GM18511 (cell line): ENCODE measurements around the gene NTSR2.

Experiments
- ATAC-seq: cut with Tn5 transposase; IDR thresholded peaks from one replicate; pipeline ENCODE4 v1.9.1; 2021; ENCODE audit warnings: mild to moderate bottlenecking, moderate library complexity; ENCODE audit not compliant: unreplicated experiment

The NTSR2 gene

DNA sequence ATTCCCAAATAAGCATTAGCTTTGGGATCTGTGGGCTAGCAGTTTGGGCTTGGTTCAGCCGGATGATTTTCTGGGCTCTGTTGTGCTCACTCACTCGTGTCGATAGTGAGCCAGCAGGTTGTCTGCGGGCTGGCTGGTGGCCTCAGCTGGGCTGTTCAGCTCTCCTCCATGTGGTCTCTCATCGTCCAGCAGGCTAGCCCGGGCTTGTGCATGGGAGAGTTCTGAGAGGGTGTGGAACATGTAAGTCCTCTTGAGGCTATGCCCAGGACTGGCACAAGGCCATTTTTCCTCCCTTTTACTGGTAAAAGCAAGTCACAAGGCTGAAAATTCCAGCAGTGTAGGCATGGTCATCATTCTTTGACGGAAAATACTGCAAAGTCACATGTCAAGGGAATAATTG lies 38.5 kb downstream of the NTSR2 start:
- ATAC-seq, result no peak

DNA sequence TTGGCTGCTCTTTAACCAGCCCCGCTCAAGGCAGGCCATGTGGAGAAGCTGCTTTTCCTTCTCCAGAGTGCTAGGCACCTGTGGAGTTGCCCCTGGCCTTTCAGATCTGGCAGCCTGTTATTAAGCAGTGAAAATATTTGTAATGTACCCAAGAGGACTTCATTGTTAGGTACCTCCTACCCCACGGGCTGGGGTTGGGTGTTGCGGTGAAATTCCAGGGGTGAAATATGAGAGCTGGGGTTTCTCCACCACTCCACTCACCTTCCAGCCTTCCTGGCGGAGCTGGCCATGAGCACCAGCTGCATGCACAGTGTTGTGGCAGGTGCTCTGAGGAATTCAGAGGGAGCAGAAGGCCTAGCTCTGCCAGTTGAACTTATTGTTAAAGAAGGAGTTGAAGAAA lies 39.1 kb downstream of the NTSR2 start:
- ATAC-seq, result no peak

DNA sequence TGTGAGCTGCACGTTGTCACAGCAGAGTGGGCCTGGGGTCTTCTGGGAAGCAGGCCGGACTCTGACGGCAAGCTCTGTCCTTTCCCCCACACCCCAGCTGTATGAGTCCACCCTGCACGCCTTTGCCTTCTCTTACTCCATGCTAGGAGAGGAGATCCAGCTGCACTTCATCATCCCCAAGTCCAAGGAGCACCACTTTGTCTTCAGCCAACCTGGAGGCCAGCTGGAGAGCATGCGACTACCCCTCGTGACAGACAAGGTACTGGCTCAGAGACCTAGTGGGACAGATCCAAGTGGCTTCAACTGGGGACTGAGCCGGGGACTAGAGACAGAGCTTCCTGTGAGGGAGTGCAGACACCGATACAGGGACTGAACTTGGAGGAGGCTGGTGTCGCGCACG lies 40.1 kb downstream of the NTSR2 start:
- no peak for ATAC-seq

- ATAC-seq, result no peak
Observed at GRCh38 chr2:11629215-11629614, 40.8 kb downstream of the NTSR2 start.

DNA sequence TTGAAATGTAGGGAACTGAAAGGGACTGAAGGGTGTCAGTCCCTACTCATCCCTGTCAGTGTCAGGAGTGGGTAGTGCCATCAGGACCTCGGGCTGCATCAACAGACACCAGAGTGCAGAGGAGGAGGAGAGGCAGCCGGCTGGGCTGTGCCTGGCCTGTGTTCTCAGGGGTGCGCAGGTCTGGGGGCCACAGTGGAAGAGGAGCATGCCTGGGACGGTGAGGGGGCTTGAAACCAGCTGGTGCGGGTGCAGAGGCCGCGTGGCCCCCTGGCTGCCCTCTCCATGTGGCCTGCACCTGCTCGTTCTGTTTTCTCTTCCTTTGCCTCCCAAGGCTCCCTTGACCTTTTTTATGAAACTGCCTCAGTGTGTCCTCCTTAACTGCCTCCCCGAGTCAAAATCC lies 41.3 kb downstream of the NTSR2 start:
- no peak for ATAC-seq

DNA sequence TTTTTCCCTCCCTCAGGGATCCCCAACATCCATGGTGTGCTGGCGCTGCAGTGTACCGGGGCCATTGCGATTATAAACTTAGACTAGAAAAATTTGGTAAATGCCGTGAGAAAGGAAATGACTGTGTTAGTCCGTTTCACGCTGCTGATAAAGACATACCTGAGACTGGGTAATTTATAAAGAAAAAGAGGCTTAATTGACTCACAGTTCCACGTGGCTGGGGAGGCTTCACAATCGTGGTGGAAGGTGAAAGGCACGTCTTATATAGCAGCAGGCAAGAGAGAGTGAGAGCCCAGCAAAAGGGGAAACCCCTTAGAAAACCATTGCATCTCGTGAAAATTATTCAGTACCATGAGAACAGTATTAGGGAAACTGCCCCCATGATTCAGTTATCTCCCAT lies 44.3 kb downstream of the NTSR2 start:
- ATAC-seq, result no peak

- no peak for ATAC-seq
Observed at GRCh38 chr2:11624893-11625292, 45.1 kb downstream of the NTSR2 start.

DNA sequence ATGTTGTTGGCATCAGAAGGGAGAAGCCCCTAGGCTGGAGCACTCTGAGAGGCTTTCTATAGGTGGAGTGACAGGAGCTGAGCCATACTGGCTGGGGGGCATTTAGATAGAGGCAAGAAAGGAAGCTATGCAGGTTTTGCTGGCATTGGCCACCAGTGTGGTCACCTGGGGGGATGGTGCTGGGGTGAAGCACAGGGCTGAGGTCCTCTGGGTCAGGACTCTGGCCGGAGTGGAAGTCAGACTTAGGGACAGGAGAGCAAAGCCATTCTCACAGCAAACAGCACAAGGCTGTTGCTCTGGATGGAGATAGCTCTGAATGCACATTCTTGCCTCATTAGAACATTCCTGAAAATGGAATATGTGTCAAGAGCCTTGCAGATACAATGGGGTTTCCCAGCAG lies 47.4 kb downstream of the NTSR2 start:
- ATAC-seq, result no peak

- ATAC-seq, result no peak
Observed at GRCh38 chr2:11621410-11621809, 48.6 kb downstream of the NTSR2 start.

- no peak for ATAC-seq
Observed at GRCh38 chr2:11618708-11619062, 51.3 kb downstream of the NTSR2 start.

GRCh38 chr2:11617984-11618707 lies 51.8 kb downstream of the NTSR2 start:
- no peak for ATAC-seq

DNA sequence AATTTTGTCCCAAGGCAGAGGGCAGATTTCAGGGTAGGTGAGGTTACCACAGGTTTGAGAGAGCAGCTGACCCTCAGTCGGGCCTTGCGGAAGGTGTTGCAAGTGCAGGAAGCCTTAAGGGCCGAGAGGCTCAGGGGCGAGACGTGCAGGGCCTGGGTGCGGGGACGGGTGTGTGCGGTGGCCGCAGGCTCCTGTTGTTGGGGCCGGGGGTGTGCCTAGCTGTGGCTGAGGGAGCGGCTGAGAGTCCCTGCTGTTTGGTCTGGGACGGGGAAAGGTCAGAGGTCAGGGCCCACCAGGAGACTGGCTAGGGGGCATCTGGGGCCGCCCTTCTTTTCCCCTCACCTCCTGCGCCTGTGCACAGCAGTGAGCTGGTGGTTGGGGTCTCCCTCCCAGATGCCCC lies 52.5 kb downstream of the NTSR2 start:
- ATAC-seq, result no peak

DNA sequence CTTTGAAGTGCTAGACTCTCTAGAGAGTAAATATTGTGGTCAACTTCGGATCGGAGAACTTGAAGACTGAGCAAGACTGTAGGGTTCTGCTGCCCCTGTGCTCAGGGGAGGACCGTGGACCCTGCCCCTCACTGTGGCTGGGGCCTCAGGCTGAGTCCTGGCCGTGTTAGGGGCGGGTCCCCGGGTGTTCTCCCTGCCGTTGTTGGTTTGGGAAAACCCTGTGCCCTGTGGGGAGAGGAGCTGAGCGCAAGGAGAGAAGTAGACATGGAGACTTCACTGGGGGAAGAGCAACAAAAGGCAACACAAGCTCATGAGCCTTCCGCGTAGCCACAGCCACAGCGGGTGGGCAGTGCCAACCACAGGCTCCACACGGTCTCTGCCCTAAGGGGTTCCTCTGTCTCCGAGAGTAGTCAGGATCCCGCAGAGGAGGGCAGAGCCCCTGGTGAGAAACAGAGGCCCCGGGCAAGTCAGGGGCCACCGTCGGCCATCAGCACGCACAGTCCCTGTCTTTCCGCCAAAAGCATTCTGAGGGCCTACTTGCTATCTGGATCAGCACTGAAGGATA lies 53.1 kb downstream of the NTSR2 start:
- no peak for ATAC-seq

GRCh38 chr2:11616097-11616687 lies 53.8 kb downstream of the NTSR2 start:
- no peak for ATAC-seq

GRCh38 chr2:11615209-11615608 lies 54.8 kb downstream of the NTSR2 start:
- ATAC-seq, result no peak

- no peak for ATAC-seq
Observed at GRCh38 chr2:11613297-11613696, 56.7 kb downstream of the NTSR2 start.

DNA sequence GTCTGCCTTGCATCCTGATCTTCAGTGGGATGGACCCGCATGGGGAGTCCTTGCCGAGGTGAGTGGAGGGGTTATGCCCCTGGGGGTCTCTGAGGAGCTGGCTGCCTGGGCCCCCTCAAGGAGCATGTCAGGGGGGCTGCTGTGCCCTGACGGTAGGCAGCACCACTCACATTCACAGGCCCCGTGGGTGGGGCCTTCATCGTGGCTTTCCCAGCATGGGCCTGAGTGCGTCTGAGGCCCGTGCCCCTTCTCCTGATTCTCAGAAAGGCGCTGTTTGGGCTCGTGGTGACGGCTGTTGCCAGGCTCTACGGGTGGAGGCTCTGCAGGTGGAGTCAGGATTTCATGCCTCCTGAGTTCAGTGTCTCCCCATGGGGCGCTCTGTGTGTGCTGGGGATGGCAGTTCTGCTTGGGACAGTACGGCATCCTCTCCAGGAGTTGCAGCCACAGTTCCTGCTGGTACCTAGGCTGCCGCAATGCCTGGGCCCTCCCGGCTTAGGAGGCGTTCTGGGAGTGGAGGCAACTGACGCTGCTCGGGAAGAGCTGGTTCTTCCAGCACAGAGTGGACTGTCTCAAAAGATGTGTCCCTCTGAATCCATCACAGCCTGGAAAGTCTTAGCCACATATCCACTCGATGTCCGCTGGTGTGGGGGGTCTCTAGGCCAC lies 57.3 kb downstream of the NTSR2 start:
- ATAC-seq, result no peak

- ATAC-seq, result no peak
Observed at GRCh38 chr2:11611251-11611650, 58.7 kb downstream of the NTSR2 start.

GRCh38 chr2:11610624-11611242 lies 59.3 kb downstream of the NTSR2 start:
- no peak for ATAC-seq
